GM13977 (cell line): ENCODE results near the gene RIMKLB.
"Not testable (repeated sequence)": the region's sequence is repeated elsewhere in the genome, so short reads cannot be mapped to it uniquely, and the experiment has no call there.

Experiments used
- DNase-seq: peaks from one replicate; pipeline ENCODE4 v3.0.0; 2012; ENCODE audit warnings: low spot score
- in situ Hi-C: fragments of 300-500 bp; cut with MboI; formaldehyde crosslinking; loops from one replicate; pipeline ENCODE4 v1.12.0; 2022; ENCODE audit warnings: low sequenced_read_pairs, low pct_unique_long_range_greater_than_20kb, mixed read lengths, inconsistent platforms; ENCODE audit not compliant: unreplicated experiment
- TF ChIP-seq, protein P1 (sequence below): IDR thresholded peaks from 2 replicates; pipeline ENCODE4 v1.5.1; 2012; ENCODE audit warnings: mild to moderate bottlenecking, control low read depth; ENCODE audit not compliant: insufficient read depth; ENCODE audit errors: extremely low read depth, missing control alignments

Gene RIMKLB

DNA sequence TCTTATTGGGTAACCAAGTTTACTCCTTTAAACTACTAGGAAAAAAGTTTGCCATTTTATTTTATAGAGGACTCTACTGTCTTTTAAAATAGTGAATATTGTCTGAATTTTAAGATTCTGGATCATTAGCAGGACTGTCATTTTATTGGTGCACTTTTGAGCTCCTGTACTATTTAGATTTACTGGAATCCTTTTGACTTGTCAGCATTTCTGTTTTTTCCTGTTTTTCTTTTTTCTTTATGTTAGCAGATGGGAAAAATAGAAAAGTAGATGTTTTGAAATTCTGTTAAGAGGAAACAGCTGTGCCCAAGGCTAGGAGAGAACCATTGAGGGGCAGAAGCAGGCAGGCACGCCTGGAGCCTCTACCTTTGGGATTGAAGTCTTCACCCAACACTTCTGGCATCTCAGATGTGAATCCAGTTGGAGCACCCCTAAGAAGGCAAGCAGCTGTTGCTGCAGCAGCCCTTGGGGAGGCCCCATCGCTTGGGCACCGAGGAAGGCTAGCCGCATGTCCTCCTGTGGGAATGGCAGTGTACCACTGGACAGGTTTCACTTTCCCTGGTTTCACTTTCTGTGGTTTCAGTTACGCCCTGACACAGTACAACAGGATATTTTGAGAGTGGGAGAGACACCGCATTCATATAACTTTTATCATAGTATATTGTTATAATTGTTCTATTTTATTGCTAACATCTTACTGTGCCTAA, 11.5 kb downstream of the RIMKLB start:
- TF ChIP-seq, protein P1, sequence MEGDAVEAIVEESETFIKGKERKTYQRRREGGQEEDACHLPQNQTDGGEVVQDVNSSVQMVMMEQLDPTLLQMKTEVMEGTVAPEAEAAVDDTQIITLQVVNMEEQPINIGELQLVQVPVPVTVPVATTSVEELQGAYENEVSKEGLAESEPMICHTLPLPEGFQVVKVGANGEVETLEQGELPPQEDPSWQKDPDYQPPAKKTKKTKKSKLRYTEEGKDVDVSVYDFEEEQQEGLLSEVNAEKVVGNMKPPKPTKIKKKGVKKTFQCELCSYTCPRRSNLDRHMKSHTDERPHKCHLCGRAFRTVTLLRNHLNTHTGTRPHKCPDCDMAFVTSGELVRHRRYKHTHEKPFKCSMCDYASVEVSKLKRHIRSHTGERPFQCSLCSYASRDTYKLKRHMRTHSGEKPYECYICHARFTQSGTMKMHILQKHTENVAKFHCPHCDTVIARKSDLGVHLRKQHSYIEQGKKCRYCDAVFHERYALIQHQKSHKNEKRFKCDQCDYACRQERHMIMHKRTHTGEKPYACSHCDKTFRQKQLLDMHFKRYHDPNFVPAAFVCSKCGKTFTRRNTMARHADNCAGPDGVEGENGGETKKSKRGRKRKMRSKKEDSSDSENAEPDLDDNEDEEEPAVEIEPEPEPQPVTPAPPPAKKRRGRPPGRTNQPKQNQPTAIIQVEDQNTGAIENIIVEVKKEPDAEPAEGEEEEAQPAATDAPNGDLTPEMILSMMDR, result no peak
- in situ Hi-C loops, result no loop called here
- no peak for DNase-seq

DNA sequence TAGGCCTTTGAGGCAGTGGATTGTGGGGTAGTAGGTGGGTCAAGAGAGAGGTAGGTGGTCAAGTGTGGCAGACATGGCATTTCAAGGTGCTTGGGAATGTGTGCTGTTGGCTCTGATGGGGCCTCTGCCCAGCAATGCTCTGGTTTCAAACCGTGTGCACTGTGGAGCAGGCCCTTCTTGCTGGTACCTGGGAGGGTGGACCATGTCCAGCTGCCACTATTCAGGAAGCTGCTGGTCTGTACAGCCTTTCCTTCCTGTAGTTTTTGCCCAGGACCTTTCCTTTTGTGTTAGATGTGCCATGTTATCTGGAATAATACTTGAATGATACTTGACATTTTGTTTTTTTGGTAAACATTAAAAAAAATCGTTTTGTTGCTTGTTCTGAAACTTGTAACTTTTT, 14.8 kb downstream of the RIMKLB start:
- in situ Hi-C loops, result no loop called here
- DNase-seq, result no peak
- TF ChIP-seq, protein P1, result no peak

DNA sequence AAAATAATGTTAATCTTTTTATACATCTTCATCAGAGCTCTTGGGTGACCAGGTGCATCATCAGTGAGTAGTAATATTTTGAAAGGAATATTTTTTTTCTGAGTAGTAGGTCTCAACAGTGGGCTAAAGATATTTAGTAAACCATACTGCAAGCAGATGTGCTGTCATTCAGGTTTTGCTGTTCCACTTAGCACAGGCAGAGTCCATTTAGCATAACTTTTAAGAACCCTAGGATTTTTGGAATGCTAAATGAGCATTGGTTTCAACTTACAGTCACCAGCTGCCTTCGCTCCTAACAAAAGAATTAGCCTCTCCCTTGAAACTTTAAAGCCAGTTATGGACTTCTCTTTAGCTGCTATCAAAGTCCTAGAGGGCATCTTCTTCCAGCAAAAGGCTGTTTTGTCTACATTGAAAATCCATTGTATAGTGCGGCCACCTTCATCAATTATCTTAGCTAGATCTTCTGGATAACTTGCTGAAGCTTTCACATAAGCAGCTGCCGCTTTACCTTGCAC, 24.6 kb downstream of the RIMKLB start:
- in situ Hi-C loops, result no loop called here
- no peak for DNase-seq
- TF ChIP-seq, protein P1, result no peak

DNA sequence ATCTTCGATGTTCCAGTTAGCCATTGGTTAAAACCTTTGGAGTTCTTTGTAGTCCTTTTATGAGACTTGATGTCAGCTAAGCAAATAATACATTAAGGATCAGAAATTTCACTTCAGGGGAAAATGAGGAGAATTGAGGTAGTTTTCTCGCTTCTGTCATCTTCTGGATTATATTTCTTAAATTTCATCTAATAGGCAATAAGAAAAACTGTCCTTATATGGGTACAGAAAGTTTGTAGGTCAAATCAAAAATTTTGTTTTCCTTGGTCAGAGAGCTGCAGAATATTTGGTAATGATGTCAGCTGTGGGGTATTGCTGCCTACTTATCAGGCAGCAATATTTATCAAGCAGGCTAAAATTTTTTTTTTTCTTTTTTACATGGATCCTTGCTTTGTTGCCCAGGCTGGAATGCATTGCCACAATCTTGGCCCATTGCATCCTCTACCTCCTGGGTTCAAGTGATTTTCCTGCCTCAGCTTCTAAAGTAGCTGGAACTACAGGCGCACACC, 37.1 kb downstream of the RIMKLB start:
- in situ Hi-C loops, result no loop called here
- TF ChIP-seq, protein P1, result no peak
- no peak for DNase-seq

DNA sequence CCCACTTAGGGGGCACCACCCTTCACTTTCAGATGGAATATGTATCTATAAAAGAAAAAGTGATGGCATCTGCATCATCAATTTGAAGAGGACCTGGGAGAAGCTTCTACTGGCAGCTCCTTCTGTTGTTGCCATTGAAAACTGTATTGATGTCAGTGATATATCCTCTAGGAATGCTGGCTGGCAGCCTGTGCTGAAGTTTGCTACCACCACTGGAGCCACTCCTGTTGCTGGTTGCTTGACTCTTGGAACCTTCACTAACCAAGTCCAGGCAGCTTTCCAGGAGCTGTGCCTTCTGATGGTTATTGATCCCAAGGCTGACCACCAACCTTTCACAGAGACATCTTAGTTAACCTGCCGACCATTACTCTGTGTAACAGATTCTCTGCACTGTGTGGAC, 44.7 kb downstream of the RIMKLB start:
- DNase-seq, result no peak
- TF ChIP-seq, protein P1, result no peak
- in situ Hi-C loops, result no loop called here

DNA sequence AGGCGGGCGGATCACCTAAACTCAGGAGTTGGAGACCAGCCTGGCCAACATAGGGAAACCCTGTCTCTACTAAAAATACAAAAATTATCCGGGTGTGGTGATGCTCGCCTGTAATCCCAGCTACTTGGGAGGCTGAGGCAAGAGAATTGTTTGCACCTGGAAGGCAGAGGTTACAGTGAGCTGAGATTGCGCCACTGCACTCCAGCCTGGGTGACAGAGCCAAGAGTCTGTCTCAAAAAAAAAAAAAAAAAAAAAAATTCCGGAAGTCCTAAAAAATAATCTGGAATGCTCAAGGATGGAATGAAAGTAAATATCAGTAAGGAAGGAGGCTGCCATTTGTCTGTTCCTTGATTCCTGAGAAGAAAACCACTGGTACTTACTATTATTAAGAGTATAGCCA, 45.3 kb downstream of the RIMKLB start:
- in situ Hi-C loops, DNase-seq: not testable (repeated sequence)

DNA sequence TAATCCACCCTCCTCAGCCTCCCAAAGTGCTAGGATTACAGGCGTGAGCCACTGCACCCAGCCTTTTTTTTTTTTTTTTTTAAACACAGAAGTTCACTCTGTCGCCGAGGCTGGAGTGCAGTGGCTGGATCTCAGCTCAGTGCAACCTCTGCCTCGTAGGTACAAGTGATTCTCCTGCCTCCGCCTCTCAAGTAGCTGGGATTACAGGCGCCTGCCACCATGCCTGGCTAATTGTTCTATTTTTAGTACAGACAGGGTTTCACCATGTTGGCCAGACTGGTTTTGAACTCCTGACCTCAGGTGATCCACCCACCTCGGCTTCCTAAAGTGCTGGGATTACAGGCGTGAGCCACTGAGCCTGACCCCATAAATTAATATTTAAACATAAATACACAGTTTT, 47.8 kb downstream of the RIMKLB start:
- in situ Hi-C loops, result not testable (repeated sequence)

More for the DNA sequence above, 47.8 kb downstream of the RIMKLB start:
- DNase-seq, result not testable (repeated sequence)
